Fibroblast of lung (primary cell): Measurements from ENCODE around the gene TMCC1.

Source experiments
- EZH2 ChIP-seq: IDR thresholded peaks from 2 replicates; pipeline ENCODE4 v1.5.1; 2012; ENCODE audit warnings: low read length, control low read depth, mild to moderate bottlenecking; ENCODE audit errors: missing control alignments
- TF ChIP-seq, protein P1 (sequence below), 2 donors: IDR thresholded peaks in 1 of 2; conservative IDR thresholded peaks in 1 of 2; 1 replicate in 1 of 2; 2 replicates in 1 of 2; pipeline ENCODE4 v1.5.1; 2011 to 2012; ENCODE audit warnings: low read length in 2 of 2, control low read depth in 1 of 2, inconsistent platforms in 1 of 2, low read depth in 1 of 2, mild to moderate bottlenecking in 1 of 2

DNA sequence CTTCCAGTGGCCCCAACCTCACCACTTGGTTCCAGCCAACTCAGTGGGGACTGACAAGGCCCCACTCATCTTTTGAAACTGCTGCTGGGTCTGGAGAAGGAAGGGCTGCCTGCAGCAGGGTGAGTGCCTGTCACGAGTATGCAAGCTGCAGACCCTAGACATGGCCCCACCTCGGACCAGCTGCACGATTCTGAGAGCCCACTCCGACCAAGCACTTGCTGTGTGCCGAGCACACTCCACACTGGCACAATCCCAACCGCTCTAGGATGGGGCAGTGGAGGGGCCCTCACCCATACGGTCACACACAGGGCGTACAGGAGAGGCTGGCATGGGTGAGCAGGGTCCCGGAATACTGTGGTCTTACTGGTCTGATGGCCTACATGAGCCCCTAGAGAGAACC is 279.1 kb downstream of the TMCC1 start:
- TF ChIP-seq, protein P1, sequence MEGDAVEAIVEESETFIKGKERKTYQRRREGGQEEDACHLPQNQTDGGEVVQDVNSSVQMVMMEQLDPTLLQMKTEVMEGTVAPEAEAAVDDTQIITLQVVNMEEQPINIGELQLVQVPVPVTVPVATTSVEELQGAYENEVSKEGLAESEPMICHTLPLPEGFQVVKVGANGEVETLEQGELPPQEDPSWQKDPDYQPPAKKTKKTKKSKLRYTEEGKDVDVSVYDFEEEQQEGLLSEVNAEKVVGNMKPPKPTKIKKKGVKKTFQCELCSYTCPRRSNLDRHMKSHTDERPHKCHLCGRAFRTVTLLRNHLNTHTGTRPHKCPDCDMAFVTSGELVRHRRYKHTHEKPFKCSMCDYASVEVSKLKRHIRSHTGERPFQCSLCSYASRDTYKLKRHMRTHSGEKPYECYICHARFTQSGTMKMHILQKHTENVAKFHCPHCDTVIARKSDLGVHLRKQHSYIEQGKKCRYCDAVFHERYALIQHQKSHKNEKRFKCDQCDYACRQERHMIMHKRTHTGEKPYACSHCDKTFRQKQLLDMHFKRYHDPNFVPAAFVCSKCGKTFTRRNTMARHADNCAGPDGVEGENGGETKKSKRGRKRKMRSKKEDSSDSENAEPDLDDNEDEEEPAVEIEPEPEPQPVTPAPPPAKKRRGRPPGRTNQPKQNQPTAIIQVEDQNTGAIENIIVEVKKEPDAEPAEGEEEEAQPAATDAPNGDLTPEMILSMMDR (conservative IDR thresholded peaks at IDR 0.05 in 1 of 2, IDR thresholded peaks at IDR 0.05 in 1 of 2; ENCODE audit: low read depth in 1 of 2, low read length in 2 of 2) = no peak
- TF ChIP-seq EZH2 = no peak
